Coronary artery (tissue), 2 donors: ENCODE results near the gene AKIRIN2.

Source experiments
- DNase-seq: peaks from one replicate; pipeline ENCODE4 v3.0.0-alpha.2; 2017; ENCODE audit warnings: low spot score
- H3K27ac ChIP-seq, 2 donors: fragments of 200-600 bp; sonication (generic); one replicate each; pipeline ENCODE4 v1.5.1; 2016 to 2019
- H3K4me3 ChIP-seq: fragments of 200-600 bp; sonication (generic); 2 replicates; pipeline ENCODE4 v1.5.1; 2016; ENCODE audit warnings: mild to moderate bottlenecking, moderate library complexity
- CTCF ChIP-seq: fragments of 200-600 bp; sonication (generic); IDR thresholded peaks from one replicate; pipeline ENCODE4 v1.5.1; 2019; ENCODE audit warnings: antibody characterized with exemption

AKIRIN2 gene

GRCh38 chr6:87628424-87628823 is 73.6 kb downstream of the AKIRIN2 start:
- no peak for DNase-seq
- Histone ChIP-seq H3K27ac (no peak overlapping the region), H3K4me3 (no peak overlapping the region)
- TF ChIP-seq CTCF = no peak
